ENCODE data around the gene GRK2.

GRK2 gene

GRCh38 chr11:67283481-67283963 lies 17.2 kb downstream of the GRK2 start:
- DNase-seq, result no peak

GRCh38 chr11:67284811-67285540 lies 18.7 kb downstream of the GRK2 start:
- DNase-seq, result no peak

- DNase-seq, result peak in 3 of 5 experiments; percentile 32 to 78 (median 68)
These were observed 19.5 kb downstream of the GRK2 start for GRCh38 chr11:67285541-67286498.

- DNase-seq, result peak in 1 of 5 experiments; percentile 60
These were observed 20.5 kb downstream of the GRK2 start for GRCh38 chr11:67286621-67287333.

- DNase-seq, result peak in 2 of 5 experiments; percentile 64 to 89
These were observed 21.3 kb downstream of the GRK2 start for GRCh38 chr11:67287355-67288197.

GRCh38 chr11:67288198-67288451 lies 21.9 kb downstream of the GRK2 start:
- DNase-seq, result no peak

- peak; percentile 77 to 96 (median 84) for DNase-seq
These were observed 22.4 kb downstream of the GRK2 start for GRCh38 chr11:67288452-67289225.

- DNase-seq, result no peak
These were observed 23.0 kb downstream of the GRK2 start, which contains the start of gene ANKRD13D for GRCh38 chr11:67289226-67289650. TSS of gene ANKRD13D (plus strand) at chr11:67289303. CDS start at chr11:67289461, 158 bp downstream.

GRCh38 chr11:67289651-67290479 lies 23.6 kb downstream of the GRK2 start:
- no peak for DNase-seq

- DNase-seq, result no peak
These were observed 24.5 kb downstream of the GRK2 start for GRCh38 chr11:67290801-67291200.

- no peak for DNase-seq
These were observed 25.5 kb downstream of the GRK2 start for GRCh38 chr11:67291481-67292381.

- no peak for DNase-seq
These were observed 26.4 kb downstream of the GRK2 start for GRCh38 chr11:67292671-67293070.

- peak in 2 of 5 experiments; percentile 61 to 67 for DNase-seq
These were observed 26.8 kb downstream of the GRK2 start for GRCh38 chr11:67293090-67293489.

GRCh38 chr11:67295846-67296245 lies 29.6 kb downstream of the GRK2 start:
- peak in 1 of 5 experiments; percentile 48 for DNase-seq

- peak in 1 of 5 experiments; percentile 2 for DNase-seq
These were observed 32.5 kb downstream of the GRK2 start for GRCh38 chr11:67298786-67299185.

GRCh38 chr11:67299471-67300191 lies 33.4 kb downstream of the GRK2 start:
- DNase-seq, result no peak

GRCh38 chr11:67300256-67300755 lies 34.0 kb downstream of the GRK2 start:
- no peak for DNase-seq

- peak in 1 of 5 experiments; percentile 5 for DNase-seq
These were observed 34.6 kb downstream of the GRK2 start for GRCh38 chr11:67300756-67301312.

Data from T-helper 2 cell (primary cell).